ENCODE data around the gene CRTAP. TPM values are rescaled to one million over a fixed set of nuclear protein-coding genes. Genes with fewer than 3 reads are reported as not detected.
A peak's percentile ranks its signal among the peaks of the same experiment; 100 is the strongest.
"Not testable (repeated sequence)": the region's sequence is repeated elsewhere in the genome, so short reads cannot be mapped to it uniquely, and the experiment has no call there.

CRTAP gene
- total RNA-seq, 1 donor from 2014 or later = 127 TPM

DNA sequence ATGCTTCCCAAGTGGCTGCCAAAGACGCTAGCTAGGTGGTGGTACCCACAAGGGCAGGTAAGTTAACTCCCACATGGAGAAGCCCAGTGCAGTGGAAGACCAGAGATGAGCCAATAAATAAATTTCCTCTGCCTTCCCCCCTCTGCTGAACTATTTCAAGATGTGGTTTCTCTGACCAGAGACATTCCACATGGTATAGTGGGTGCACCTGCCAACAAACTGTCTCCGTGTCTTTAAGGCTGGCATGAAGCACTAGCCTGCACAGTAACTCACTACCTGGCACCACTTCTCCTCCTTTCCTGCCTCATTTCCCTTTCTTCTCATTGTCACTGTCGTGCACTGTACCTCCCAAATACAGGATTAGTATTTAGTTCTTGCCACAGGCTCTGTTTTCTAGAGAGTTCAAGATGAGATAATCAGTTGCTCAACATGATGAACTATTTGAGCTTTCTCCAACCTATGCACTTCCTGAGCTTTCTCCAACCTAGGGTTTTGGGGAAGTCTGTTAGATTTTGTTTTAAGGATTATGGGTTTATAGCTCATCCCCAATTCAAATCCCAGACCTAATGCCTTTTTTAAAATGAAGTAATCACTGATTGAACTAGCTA, 8.4 kb upstream of the CRTAP start:
- Mint-ChIP-seq H3K27ac (no peak overlapping the region), H3K4me3 (no peak overlapping the region)

DNA sequence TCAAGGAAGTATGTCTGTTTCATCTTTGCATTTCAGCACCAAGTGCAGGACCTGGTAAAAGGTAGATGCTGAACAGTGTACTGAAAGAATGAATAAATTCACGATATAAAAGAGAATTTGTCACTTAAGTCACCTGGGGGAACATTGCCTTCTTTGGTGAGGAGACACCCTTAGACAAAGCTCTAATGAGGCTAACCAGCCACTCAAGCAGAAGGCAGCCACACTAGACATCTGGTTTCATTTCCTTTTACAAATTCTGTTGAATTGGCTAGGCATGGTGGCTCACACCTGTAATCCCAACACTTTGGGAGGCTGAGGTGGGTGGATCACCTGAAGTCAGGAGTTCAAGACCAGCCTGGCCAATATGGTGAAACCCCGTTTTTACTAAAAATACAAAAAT, 7.0 kb upstream of the CRTAP start:
- H3K27ac ChIP-seq; H3F3A ChIP-seq (ENCODE audit: low read depth); DNase-seq (ENCODE audit: low spot score); H3K27me3 Mint-ChIP-seq (ENCODE audit: insufficient read depth, low read depth); H3K4me3 Mint-ChIP-seq; H3K4me3 ChIP-seq; H3K36me3 ChIP-seq; H4K20me1 ChIP-seq (ENCODE audit: low read depth); H3K27me3 ChIP-seq; H3K9ac ChIP-seq; H3K36me3 Mint-ChIP-seq; H3K4me2 ChIP-seq; H3K27ac Mint-ChIP-seq; H3K79me2 ChIP-seq (ENCODE audit: low read depth); H3K9me3 ChIP-seq (ENCODE audit: low read depth); H3K4me1 ChIP-seq; H2AFZ ChIP-seq (replicated peaks); H3K4me1 Mint-ChIP-seq; H3K9me3 Mint-ChIP-seq: not testable (repeated sequence)

More for the DNA sequence above, 8.4 kb upstream of the CRTAP start:
- Histone ChIP-seq H4K20me1 (ENCODE audit: low read depth) (no peaks in the 10 kb centered on the region), H3K9ac (no peak overlapping the region), H3K36me3 (no peaks in the 10 kb centered on the region), H3K4me3 (no peak overlapping the region), H3K27ac (no peak overlapping the region), H3F3A (ENCODE audit: low read depth) (no peaks in the 10 kb centered on the region), H3K4me2 (no peak overlapping the region), H3K27me3 (no peaks in the 10 kb centered on the region), H3K9me3 (ENCODE audit: low read depth) (no peaks in the 10 kb centered on the region), H2AFZ (replicated peaks) (no peak overlapping the region), H3K4me1 (no peaks in the 10 kb centered on the region), H3K79me2 (ENCODE audit: low read depth) (no peaks in the 10 kb centered on the region)
- Mint-ChIP-seq H3K9me3 (no peaks in the 10 kb centered on the region), H3K36me3 (no peaks in the 10 kb centered on the region), H3K27me3 (ENCODE audit: insufficient read depth, low read depth) (peaks cover 10% of the 10 kb centered on the region), H3K4me1 (no peaks in the 10 kb centered on the region)
- no peak for DNase-seq (ENCODE audit: low spot score)
- no peak for TF ChIP-seq EZH2phosphoT487 (IDR thresholded peaks at IDR 0.05)
- TF ChIP-seq EZH2 (IDR thresholded peaks at IDR 0.05) = no peak
- TF ChIP-seq, protein P1, sequence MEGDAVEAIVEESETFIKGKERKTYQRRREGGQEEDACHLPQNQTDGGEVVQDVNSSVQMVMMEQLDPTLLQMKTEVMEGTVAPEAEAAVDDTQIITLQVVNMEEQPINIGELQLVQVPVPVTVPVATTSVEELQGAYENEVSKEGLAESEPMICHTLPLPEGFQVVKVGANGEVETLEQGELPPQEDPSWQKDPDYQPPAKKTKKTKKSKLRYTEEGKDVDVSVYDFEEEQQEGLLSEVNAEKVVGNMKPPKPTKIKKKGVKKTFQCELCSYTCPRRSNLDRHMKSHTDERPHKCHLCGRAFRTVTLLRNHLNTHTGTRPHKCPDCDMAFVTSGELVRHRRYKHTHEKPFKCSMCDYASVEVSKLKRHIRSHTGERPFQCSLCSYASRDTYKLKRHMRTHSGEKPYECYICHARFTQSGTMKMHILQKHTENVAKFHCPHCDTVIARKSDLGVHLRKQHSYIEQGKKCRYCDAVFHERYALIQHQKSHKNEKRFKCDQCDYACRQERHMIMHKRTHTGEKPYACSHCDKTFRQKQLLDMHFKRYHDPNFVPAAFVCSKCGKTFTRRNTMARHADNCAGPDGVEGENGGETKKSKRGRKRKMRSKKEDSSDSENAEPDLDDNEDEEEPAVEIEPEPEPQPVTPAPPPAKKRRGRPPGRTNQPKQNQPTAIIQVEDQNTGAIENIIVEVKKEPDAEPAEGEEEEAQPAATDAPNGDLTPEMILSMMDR (IDR thresholded peaks at IDR 0.05) = no peak

DNA sequence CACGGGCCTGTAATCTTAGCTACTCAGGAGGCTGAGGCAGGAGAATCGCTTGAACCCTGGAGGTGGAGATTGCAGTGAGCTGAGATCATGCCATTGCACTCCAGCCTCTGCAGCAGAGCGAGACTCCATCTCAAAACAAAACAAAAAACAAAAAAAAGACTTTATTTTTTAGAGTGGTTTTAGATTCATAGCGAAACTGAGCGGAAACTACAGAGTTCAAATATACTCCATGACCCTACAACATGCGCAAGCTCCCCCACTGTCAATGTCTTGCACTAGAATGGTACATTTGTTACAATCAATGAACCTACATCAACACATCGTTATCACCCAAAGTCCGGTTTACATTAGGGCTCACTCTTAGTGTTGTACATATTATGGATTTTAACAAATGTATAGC, 2.2 kb upstream of the CRTAP start:
- peaks cover 5% of the 10 kb centered on the region for H4K20me1 ChIP-seq (ENCODE audit: low read depth)
- no peak for DNase-seq (ENCODE audit: low spot score)
- TF ChIP-seq, protein P1 (IDR thresholded peaks at IDR 0.05) = no peak
- no peaks in the 10 kb centered on the region for H3K9me3 Mint-ChIP-seq
- H3K9ac ChIP-seq = no peak overlapping the region
- H3K4me3 ChIP-seq = no peak overlapping the region
- no peak overlapping the region for H3K27ac Mint-ChIP-seq
- no peak overlapping the region for H3K4me2 ChIP-seq
- H3K27me3 Mint-ChIP-seq (ENCODE audit: insufficient read depth, low read depth) = peaks cover 2% of the 10 kb centered on the region
- no peaks in the 10 kb centered on the region for H3K36me3 ChIP-seq
- peaks cover 3% of the 10 kb centered on the region for H3K36me3 Mint-ChIP-seq
- no peak overlapping the region for H3K4me3 Mint-ChIP-seq
- peaks cover 11% of the 10 kb centered on the region for H3K4me1 ChIP-seq
- H3K27ac ChIP-seq = no peak overlapping the region
- H3F3A ChIP-seq (ENCODE audit: low read depth) = peaks cover 27% of the 10 kb centered on the region
- peaks cover 6% of the 10 kb centered on the region for H3K9me3 ChIP-seq (ENCODE audit: low read depth)
- peaks cover 17% of the 10 kb centered on the region for H3K4me1 Mint-ChIP-seq
- no peak overlapping the region for H2AFZ ChIP-seq (replicated peaks)
- no peaks in the 10 kb centered on the region for H3K27me3 ChIP-seq
- H3K79me2 ChIP-seq (ENCODE audit: low read depth) = peaks cover 11% of the 10 kb centered on the region

DNA sequence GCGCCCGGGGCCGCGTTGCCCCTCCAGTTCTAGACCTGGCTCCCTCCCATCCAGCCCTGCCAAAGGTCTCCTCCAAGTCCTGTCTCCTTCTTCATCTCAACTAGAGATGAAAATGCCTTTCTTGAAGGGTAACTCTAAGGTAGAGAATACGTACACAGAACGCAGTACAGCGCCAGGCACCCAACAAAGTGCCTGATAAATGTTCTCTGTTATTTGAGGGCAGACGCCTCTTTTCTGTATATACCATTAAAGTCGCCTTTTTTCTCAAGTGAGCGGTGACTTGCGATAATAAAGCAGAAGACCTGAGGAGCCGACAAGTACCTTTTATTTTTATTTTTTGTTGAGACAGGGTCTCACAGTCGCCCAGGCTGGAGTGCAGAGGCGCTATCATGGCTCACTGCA, 809 bp downstream of the CRTAP start:
- no peaks in the 10 kb centered on the region for H3K36me3 ChIP-seq
- peak overlapping the region; percentile 86 for H2AFZ ChIP-seq (replicated peaks)
- peaks cover 6% of the 10 kb centered on the region for H3K9me3 ChIP-seq (ENCODE audit: low read depth)
- no peak for DNase-seq (ENCODE audit: low spot score)
- no peak overlapping the region for H3K9ac ChIP-seq
- H3K4me1 Mint-ChIP-seq = peaks cover 30% of the 10 kb centered on the region
- H3K4me3 ChIP-seq = peak overlapping the region; percentile 73
- H3K4me1 ChIP-seq = peaks cover 21% of the 10 kb centered on the region
- peaks cover 16% of the 10 kb centered on the region for H3K79me2 ChIP-seq (ENCODE audit: low read depth)
- no peak for TF ChIP-seq EZH2phosphoT487 (IDR thresholded peaks at IDR 0.05)
- no peak for TF ChIP-seq EZH2 (IDR thresholded peaks at IDR 0.05)
- TF ChIP-seq, protein P1 (IDR thresholded peaks at IDR 0.05) = no peak
- H4K20me1 ChIP-seq (ENCODE audit: low read depth) = peaks cover 5% of the 10 kb centered on the region
- peak overlapping the region; percentile 74 for H3K27ac ChIP-seq
- H3K27me3 ChIP-seq = no peaks in the 10 kb centered on the region
- peak overlapping the region; percentile 90 for H3K4me2 ChIP-seq
- H3K9me3 Mint-ChIP-seq = no peaks in the 10 kb centered on the region
- peaks cover 12% of the 10 kb centered on the region for H3K36me3 Mint-ChIP-seq
- H3K4me3 Mint-ChIP-seq = peak overlapping the region; percentile 91
- H3F3A ChIP-seq (ENCODE audit: low read depth) = peaks cover 27% of the 10 kb centered on the region
- peaks cover 3% of the 10 kb centered on the region for H3K27me3 Mint-ChIP-seq (ENCODE audit: insufficient read depth, low read depth)
- H3K27ac Mint-ChIP-seq = peak overlapping the region; percentile 74

Data from neural progenitor cell (in vitro differentiated cells).